ENCODE measurements around the gene ARHGAP10.

ARHGAP10 gene

DNA sequence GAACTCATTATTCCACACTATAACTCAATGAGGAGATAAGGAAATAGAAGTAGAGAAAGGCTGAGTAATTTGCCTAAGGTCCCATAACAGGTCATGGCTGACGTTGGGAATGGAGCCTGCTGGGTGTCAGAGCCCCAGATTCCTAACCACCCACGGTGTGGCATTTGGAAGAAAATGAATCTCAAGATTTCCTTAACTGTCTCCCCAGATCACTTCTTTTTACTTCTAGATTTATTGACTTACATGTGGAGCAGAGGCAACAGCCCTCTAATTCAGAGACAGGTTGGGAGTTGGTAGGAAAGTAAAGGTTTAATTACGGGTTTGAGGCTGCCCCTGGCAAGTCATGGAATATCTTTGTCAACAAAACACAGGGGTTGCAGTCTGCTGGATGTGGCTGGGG, 134.0 kb downstream of the ARHGAP10 start:
- ChIA-PET CTCF (interaction anchor here (0.9 to 8.6 kb wide), 53 partner anchors 9 to 704 kb away, joined by 3 to 210 read pairs (median 15); partner anchors contain the start of genes ARHGAP10, PRMT9 and TMEM184C), POLR2A (no interaction called here)
- no peak for DNase-seq (ENCODE audit: extremely low spot score)
- TF ChIP-seq, protein P1, sequence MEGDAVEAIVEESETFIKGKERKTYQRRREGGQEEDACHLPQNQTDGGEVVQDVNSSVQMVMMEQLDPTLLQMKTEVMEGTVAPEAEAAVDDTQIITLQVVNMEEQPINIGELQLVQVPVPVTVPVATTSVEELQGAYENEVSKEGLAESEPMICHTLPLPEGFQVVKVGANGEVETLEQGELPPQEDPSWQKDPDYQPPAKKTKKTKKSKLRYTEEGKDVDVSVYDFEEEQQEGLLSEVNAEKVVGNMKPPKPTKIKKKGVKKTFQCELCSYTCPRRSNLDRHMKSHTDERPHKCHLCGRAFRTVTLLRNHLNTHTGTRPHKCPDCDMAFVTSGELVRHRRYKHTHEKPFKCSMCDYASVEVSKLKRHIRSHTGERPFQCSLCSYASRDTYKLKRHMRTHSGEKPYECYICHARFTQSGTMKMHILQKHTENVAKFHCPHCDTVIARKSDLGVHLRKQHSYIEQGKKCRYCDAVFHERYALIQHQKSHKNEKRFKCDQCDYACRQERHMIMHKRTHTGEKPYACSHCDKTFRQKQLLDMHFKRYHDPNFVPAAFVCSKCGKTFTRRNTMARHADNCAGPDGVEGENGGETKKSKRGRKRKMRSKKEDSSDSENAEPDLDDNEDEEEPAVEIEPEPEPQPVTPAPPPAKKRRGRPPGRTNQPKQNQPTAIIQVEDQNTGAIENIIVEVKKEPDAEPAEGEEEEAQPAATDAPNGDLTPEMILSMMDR (IDR thresholded peaks at IDR 0.05; ENCODE audit: control extremely low read depth, extremely low read depth, low read depth, missing control alignments), result no peak

DNA sequence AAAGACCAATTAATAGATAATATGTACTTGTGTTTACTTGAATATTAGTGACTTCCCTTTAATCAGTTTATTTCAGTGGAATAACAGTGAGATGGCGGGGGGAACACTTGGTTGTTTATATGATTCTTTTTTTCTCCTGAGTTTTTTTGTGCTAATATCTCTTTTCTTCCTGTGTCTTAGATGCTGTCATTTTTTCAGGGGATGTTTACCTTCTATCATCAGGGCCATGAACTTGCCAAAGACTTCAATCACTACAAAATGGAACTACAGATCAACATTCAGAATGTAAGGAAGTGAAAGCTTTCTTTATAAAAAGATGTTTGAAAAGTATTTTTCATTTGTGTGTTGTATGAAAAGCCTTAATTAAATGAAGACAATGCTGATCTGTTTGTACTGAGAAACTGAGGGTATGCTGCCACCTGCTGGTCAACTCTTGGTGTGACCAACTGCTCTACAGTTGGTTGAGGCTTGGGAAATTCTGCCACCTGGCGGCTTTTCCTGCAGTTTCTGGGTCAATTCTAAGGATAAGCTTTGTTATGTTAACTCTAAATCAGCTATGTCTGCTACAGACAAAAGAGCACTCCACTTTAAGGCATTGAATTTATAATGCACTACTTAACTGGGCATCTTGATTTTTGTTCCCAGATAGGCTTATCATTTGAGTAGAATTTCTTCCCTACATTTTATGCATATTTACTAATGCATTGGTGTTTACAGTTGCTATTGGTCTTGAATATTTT, 134.8 kb downstream of the ARHGAP10 start:
- POLR2A ChIA-PET, result no interaction called here
- DNase-seq (ENCODE audit: extremely low spot score), result peak; percentile 80
- CTCF ChIA-PET, result interaction anchor here (0.6 to 8.6 kb wide), 115 partner anchors 8 to 848 kb away, joined by 3 to 210 read pairs (median 5); partner anchors contain the start of genes ARHGAP10, PRMT9 and TMEM184C
- TF ChIP-seq, protein P1 (IDR thresholded peaks at IDR 0.05; ENCODE audit: control extremely low read depth, extremely low read depth, low read depth, missing control alignments), result peak; percentile 97

DNA sequence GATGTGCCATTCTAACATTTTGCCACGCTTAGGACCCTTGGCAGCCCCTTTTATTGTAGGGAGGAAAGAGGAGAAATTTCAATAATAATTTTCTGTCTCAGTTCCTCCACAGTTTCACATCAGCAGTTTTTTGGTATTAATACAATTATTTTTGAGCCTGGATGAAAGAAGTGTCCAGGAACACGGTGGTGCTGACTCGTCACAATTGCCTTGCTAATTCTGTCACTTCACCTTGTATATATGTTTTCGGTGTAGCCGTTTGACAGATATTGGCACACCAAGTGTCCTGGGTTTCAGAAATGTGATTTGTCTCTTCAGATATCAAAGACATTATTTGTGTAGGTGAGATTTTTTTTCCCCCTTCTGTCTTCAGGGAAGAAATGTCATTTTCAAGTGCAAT, 142.2 kb downstream of the ARHGAP10 start:
- TF ChIP-seq, protein P1 (IDR thresholded peaks at IDR 0.05; ENCODE audit: control extremely low read depth, extremely low read depth, low read depth, missing control alignments), result no peak
- DNase-seq (ENCODE audit: extremely low spot score), result no peak
- ChIA-PET CTCF (interaction anchor here (0.8 to 2.2 kb wide), 3 partner anchors 8 to 104 kb away, joined by 3 to 20 read pairs (median 4); no protein-coding TSS in a partner anchor), POLR2A (no interaction called here)

DNA sequence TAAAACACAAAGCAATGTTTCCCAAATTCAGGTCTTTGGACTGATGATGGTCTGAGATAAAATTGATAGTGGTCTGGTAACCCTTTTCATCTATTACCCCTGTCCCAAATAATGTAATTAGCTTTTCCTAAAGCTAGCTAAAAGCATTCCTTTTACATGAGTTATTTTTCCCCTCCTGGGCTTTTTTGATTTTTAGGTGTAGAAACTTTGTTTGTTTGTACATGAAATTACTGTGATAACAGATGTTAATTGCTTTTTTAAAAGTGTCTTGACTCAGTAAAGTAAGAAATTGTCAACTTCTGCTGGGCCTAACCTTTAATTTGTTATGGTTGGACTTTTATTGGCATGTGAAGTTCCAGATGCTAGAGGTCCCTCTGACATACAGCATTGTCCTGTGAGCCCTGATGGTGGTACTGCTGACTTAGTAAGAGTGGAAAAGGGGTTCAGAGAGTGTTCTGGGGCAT, 145.5 kb downstream of the ARHGAP10 start:
- ChIA-PET POLR2A (no interaction called here), CTCF (interaction anchor here (8.3 kb wide), 1 partner anchor 13 kb away, joined by 92 read pairs; no protein-coding TSS in a partner anchor)
- DNase-seq (ENCODE audit: extremely low spot score), result no peak
- TF ChIP-seq, protein P1 (IDR thresholded peaks at IDR 0.05; ENCODE audit: control extremely low read depth, extremely low read depth, low read depth, missing control alignments), result no peak

DNA sequence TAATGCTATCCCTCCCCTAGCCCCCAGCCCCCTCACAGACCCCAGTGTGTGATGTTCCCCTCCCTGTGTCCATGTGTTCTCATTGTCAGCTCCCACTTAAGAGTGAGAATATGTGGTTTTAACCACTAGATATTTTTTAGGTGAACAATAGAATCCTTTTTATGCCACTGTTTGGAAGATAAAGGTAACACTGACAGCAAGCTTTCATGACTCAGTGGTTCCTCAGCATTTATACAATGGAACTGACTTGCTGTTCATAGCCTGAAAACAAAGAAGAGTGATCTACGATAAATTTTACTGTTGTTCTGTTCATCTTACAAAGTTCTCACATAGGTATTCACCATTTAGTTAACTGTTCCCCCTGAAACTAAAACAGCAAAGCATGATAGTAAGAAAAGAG, 147.8 kb downstream of the ARHGAP10 start:
- TF ChIP-seq, protein P1 (IDR thresholded peaks at IDR 0.05; ENCODE audit: control extremely low read depth, extremely low read depth, low read depth, missing control alignments), result no peak
- ChIA-PET POLR2A (no interaction called here), CTCF (interaction anchor here (1.1 to 8.3 kb wide), 2 partner anchors 10 to 15 kb away, joined by 4 to 92 read pairs; no protein-coding TSS in a partner anchor)
- no peak for DNase-seq (ENCODE audit: extremely low spot score)

DNA sequence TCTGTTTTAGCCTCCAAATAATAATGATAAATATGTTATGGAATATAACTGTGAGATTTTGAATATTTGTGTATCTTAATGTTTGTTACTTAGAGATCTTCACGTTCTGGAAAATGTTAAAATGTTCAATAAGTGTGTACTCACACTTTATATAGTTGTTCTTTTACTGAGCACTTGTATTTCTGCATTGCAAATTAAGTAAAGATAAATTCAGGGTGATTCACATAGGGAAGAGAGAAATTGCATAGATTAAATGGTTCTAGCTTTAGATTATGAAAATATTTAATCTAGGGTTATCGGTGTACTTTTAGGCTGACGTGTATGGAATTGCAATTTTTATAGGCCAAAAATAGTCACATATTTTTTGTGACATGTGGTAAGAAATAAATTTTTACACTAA, 148.6 kb downstream of the ARHGAP10 start:
- CTCF ChIA-PET, result interaction anchor here (1.1 to 8.3 kb wide), 3 partner anchors 11 to 49 kb away, joined by 3 to 92 read pairs (median 4); no protein-coding TSS in a partner anchor
- POLR2A ChIA-PET, result no interaction called here
- DNase-seq (ENCODE audit: extremely low spot score), result no peak
- TF ChIP-seq, protein P1 (IDR thresholded peaks at IDR 0.05; ENCODE audit: control extremely low read depth, extremely low read depth, low read depth, missing control alignments), result no peak

Data from GM10248 (cell line).